ENCODE measurements around the gene ALPK3. TPM values are rescaled to one million over a fixed set of nuclear protein-coding genes. Genes with fewer than 3 reads are reported as not detected.
A peak's percentile ranks its signal among the peaks of the same experiment; 100 is the strongest.

ALPK3 gene
- polyA plus RNA-seq, 4 donors, result 0.22 to 8.0 (median 0.93) TPM

DNA sequence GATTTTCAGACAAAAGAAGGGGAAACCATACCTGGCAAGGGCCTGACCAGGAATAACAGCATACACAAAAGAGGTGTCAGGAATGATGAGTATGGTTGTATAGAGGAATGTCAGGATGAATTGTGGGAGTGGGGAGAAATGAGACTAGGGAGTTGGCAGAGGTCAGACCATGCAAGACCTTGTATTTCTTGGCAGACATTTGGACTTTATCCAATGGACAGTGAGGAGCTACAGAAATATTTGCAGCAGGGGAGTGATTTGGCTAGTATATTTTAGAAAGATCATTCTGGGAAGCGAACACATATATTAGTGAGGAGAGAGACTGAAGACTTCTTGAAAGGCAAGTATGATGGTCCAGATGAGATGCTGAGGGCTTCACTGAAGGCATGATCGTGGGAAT, 25.4 kb upstream of the ALPK3 start:
- H3K27ac ChIP-seq (ENCODE audit: low read depth in 1 of 3, low read length in 2 of 3), result no peak overlapping the region
- no peak for DNase-seq
- 94 to 100% (median 96%) methylated on average over 2 of the region's 2 CpGs for WGBS, 3 donors
- H3K4me3 ChIP-seq (ENCODE audit: low read depth in 1 of 3, low read length in 3 of 3), result no peak overlapping the region
- no peaks in the 10 kb centered on the region for H3K9me3 ChIP-seq (ENCODE audit: control insufficient read depth in 2 of 2, insufficient read depth in 1 of 2, low read depth in 1 of 2, low read length in 1 of 2)
- FAIRE-seq, result no peak
- peaks cover 5 to 41% (median 10%) of the 10 kb centered on the region in 3 donors for H3K36me3 ChIP-seq (ENCODE audit: control insufficient read depth in 3 of 3, insufficient read depth in 2 of 3, low read depth in 1 of 3, low read length in 3 of 3)
- H3K4me1 ChIP-seq (ENCODE audit: control insufficient read depth in 3 of 3, insufficient read depth in 2 of 3, low read depth in 1 of 3, low read length in 2 of 3), result no peaks in the 10 kb centered on the region
- H3K27me3 ChIP-seq (ENCODE audit: control insufficient read depth in 3 of 3, insufficient read depth in 3 of 3, low read length in 3 of 3), result no peaks in the 10 kb centered on the region

- DNase-seq, result no peak
- no peaks in the 10 kb centered on the region for H3K27me3 ChIP-seq (ENCODE audit: control insufficient read depth in 3 of 3, insufficient read depth in 3 of 3, low read length in 3 of 3)
- H3K27ac ChIP-seq (ENCODE audit: low read depth in 1 of 3, low read length in 2 of 3), result no peak overlapping the region
- H3K9me3 ChIP-seq (ENCODE audit: control insufficient read depth in 2 of 2, insufficient read depth in 1 of 2, low read depth in 1 of 2, low read length in 1 of 2), result no peaks in the 10 kb centered on the region
- H3K4me1 ChIP-seq (ENCODE audit: control insufficient read depth in 3 of 3, insufficient read depth in 2 of 3, low read depth in 1 of 3, low read length in 2 of 3), result no peaks in the 10 kb centered on the region
- H3K4me3 ChIP-seq (ENCODE audit: low read depth in 1 of 3, low read length in 3 of 3), result no peak overlapping the region
- peaks cover 5 to 52% (median 20%) of the 10 kb centered on the region in 3 donors for H3K36me3 ChIP-seq (ENCODE audit: control insufficient read depth in 3 of 3, insufficient read depth in 2 of 3, low read depth in 1 of 3, low read length in 3 of 3)
- no peak for FAIRE-seq
- 95 to 98% (median 96%) methylated on average over 7 of the region's 7 CpGs for WGBS, 3 donors
Observed at GRCh38 chr15:84793431-84794161, 23.6 kb upstream of the ALPK3 start.

GRCh38 chr15:84794162-84794547, 23.0 kb upstream of the ALPK3 start:
- FAIRE-seq, result no peak
- 91 to 95% (median 94%) methylated on average over 4 of the region's 4 CpGs for WGBS, 3 donors
- DNase-seq, result no peak
- H3K9me3 ChIP-seq (ENCODE audit: control insufficient read depth in 2 of 2, insufficient read depth in 1 of 2, low read depth in 1 of 2, low read length in 1 of 2), result no peaks in the 10 kb centered on the region
- H3K4me1 ChIP-seq (ENCODE audit: control insufficient read depth in 3 of 3, insufficient read depth in 2 of 3, low read depth in 1 of 3, low read length in 2 of 3), result no peaks in the 10 kb centered on the region
- peaks cover 5 to 53% (median 25%) of the 10 kb centered on the region in 3 donors for H3K36me3 ChIP-seq (ENCODE audit: control insufficient read depth in 3 of 3, insufficient read depth in 2 of 3, low read depth in 1 of 3, low read length in 3 of 3)
- H3K27me3 ChIP-seq (ENCODE audit: control insufficient read depth in 3 of 3, insufficient read depth in 3 of 3, low read length in 3 of 3), result no peaks in the 10 kb centered on the region
- H3K27ac ChIP-seq (ENCODE audit: low read depth in 1 of 3, low read length in 2 of 3), result no peak overlapping the region
- H3K4me3 ChIP-seq (ENCODE audit: low read depth in 1 of 3, low read length in 3 of 3), result no peak overlapping the region

GRCh38 chr15:84795186-84795585, 22.0 kb upstream of the ALPK3 start:
- Histone ChIP-seq H3K4me1 (ENCODE audit: control insufficient read depth in 3 of 3, insufficient read depth in 2 of 3, low read depth in 1 of 3, low read length in 2 of 3) (no peaks in the 10 kb centered on the region), H3K27ac (ENCODE audit: low read depth in 1 of 3, low read length in 2 of 3) (no peak overlapping the region), H3K4me3 (ENCODE audit: low read depth in 1 of 3, low read length in 3 of 3) (no peak overlapping the region), H3K27me3 (ENCODE audit: control insufficient read depth in 3 of 3, insufficient read depth in 3 of 3, low read length in 3 of 3) (no peaks in the 10 kb centered on the region), H3K36me3 (ENCODE audit: control insufficient read depth in 3 of 3, insufficient read depth in 2 of 3, low read depth in 1 of 3, low read length in 3 of 3) (peaks cover 7 to 59% (median 30%) of the 10 kb centered on the region in 3 donors), H3K9me3 (ENCODE audit: control insufficient read depth in 2 of 2, insufficient read depth in 1 of 2, low read depth in 1 of 2, low read length in 1 of 2) (no peaks in the 10 kb centered on the region)
- FAIRE-seq (no peak), DNase-seq (no peak)
- 89 to 94% (median 94%) methylated on average over 3 of the region's 3 CpGs for WGBS, 3 donors

DNA sequence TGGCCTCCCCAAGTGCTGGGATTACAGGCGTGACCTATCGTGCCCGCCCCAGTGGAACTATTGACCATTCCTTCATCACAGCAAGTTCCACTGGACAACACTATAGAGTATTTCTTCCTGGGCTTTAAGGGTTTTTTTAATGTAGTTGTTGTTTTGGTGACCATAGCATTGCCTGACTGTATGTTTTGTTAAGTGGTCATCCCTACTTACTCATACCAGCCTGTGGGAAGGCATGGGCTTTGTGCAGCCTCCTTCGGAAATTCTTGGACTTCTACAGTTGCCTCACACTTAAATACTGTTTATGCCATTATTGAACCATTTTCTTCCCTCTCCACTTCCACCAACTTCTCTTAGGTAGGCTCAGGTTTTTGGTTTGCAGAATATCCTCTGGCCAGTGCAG, 19.9 kb upstream of the ALPK3 start:
- WGBS, 3 donors, result 95 to 99% (median 96%) methylated on average over 4 of the region's 4 CpGs
- Histone ChIP-seq H3K4me3 (ENCODE audit: low read depth in 1 of 3, low read length in 3 of 3) (no peak overlapping the region), H3K27ac (ENCODE audit: low read depth in 1 of 3, low read length in 2 of 3) (no peak overlapping the region), H3K9me3 (ENCODE audit: control insufficient read depth in 2 of 2, insufficient read depth in 1 of 2, low read depth in 1 of 2, low read length in 1 of 2) (no peaks in the 10 kb centered on the region), H3K36me3 (ENCODE audit: control insufficient read depth in 3 of 3, insufficient read depth in 2 of 3, low read depth in 1 of 3, low read length in 3 of 3) (peaks cover 7 to 68% (median 27%) of the 10 kb centered on the region in 3 donors), H3K27me3 (ENCODE audit: control insufficient read depth in 3 of 3, insufficient read depth in 3 of 3, low read length in 3 of 3) (no peaks in the 10 kb centered on the region), H3K4me1 (ENCODE audit: control insufficient read depth in 3 of 3, insufficient read depth in 2 of 3, low read depth in 1 of 3, low read length in 2 of 3) (no peaks in the 10 kb centered on the region)
- DNase-seq (no peak), FAIRE-seq (no peak)

- no peak for FAIRE-seq
- Histone ChIP-seq H3K4me1 (ENCODE audit: control insufficient read depth in 3 of 3, insufficient read depth in 2 of 3, low read depth in 1 of 3, low read length in 2 of 3) (no peaks in the 10 kb centered on the region), H3K27me3 (ENCODE audit: control insufficient read depth in 3 of 3, insufficient read depth in 3 of 3, low read length in 3 of 3) (no peaks in the 10 kb centered on the region), H3K4me3 (ENCODE audit: low read depth in 1 of 3, low read length in 3 of 3) (no peak overlapping the region), H3K36me3 (ENCODE audit: control insufficient read depth in 3 of 3, insufficient read depth in 2 of 3, low read depth in 1 of 3, low read length in 3 of 3) (peaks cover 11 to 70% (median 27%) of the 10 kb centered on the region in 3 donors), H3K27ac (ENCODE audit: low read depth in 1 of 3, low read length in 2 of 3) (no peak overlapping the region), H3K9me3 (ENCODE audit: control insufficient read depth in 2 of 2, insufficient read depth in 1 of 2, low read depth in 1 of 2, low read length in 1 of 2) (no peaks in the 10 kb centered on the region)
- DNase-seq, result no peak
- 86 to 93% (median 89%) methylated on average over 3 of the region's 3 CpGs for WGBS, 3 donors
Observed at GRCh38 chr15:84797801-84798200, 19.4 kb upstream of the ALPK3 start.

GRCh38 chr15:84798436-84798946, 18.7 kb upstream of the ALPK3 start:
- Histone ChIP-seq H3K9me3 (ENCODE audit: control insufficient read depth in 2 of 2, insufficient read depth in 1 of 2, low read depth in 1 of 2, low read length in 1 of 2) (no peaks in the 10 kb centered on the region), H3K27ac (ENCODE audit: low read depth in 1 of 3, low read length in 2 of 3) (no peak overlapping the region), H3K27me3 (ENCODE audit: control insufficient read depth in 3 of 3, insufficient read depth in 3 of 3, low read length in 3 of 3) (no peaks in the 10 kb centered on the region), H3K4me3 (ENCODE audit: low read depth in 1 of 3, low read length in 3 of 3) (no peak overlapping the region), H3K4me1 (ENCODE audit: control insufficient read depth in 3 of 3, insufficient read depth in 2 of 3, low read depth in 1 of 3, low read length in 2 of 3) (no peaks in the 10 kb centered on the region), H3K36me3 (ENCODE audit: control insufficient read depth in 3 of 3, insufficient read depth in 2 of 3, low read depth in 1 of 3, low read length in 3 of 3) (peaks cover 11 to 71% (median 27%) of the 10 kb centered on the region in 3 donors)
- no peak for FAIRE-seq
- WGBS, 3 donors, result 96 to 99% (median 97%) methylated on average over 21 of the region's 21 CpGs
- no peak for DNase-seq

DNA sequence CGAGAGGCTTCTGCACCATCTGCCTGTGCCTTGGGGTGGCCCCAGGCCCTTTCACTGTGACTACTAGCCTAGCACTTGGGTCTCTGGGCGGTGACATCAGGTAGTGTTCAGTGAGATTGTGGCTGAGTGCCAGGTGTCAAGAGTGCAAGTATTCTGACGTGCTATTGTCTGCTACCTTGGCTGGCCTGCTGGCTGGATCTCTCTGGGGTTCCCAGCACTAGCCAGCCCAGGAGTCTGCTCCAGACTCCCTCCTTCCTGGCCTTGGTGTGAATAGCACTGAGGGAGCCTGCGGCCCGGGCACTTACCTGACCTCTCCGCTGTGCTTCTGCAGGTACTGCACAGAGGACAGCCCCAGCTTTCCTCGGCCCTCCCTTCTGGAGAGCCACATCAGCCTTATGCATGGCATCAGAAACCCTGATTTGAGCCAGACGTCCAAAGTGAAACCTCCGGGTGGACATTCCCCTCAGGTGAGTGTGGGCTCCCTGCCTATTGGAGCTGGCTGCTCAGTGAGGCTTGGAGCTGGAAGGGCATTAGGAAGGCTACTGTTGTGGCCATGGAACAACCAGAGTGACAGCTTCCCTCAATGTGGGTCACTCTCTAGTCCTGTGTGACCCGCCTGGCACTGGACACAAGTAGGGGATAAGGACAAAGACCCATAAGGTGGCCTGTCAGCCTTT, 17.5 kb upstream of the ALPK3 start:
- no peak overlapping the region for H3K27ac ChIP-seq (ENCODE audit: low read depth in 1 of 3, low read length in 2 of 3)
- no peak for FAIRE-seq
- H3K4me3 ChIP-seq (ENCODE audit: low read depth in 1 of 3, low read length in 3 of 3), result no peak overlapping the region
- no peaks in the 10 kb centered on the region for H3K27me3 ChIP-seq (ENCODE audit: control insufficient read depth in 3 of 3, insufficient read depth in 3 of 3, low read length in 3 of 3)
- H3K4me1 ChIP-seq (ENCODE audit: control insufficient read depth in 3 of 3, insufficient read depth in 2 of 3, low read depth in 1 of 3, low read length in 2 of 3), result no peaks in the 10 kb centered on the region
- 70 to 85% (median 72%) methylated on average over 10 of the region's 10 CpGs for WGBS, 3 donors
- no peaks in the 10 kb centered on the region for H3K9me3 ChIP-seq (ENCODE audit: control insufficient read depth in 2 of 2, insufficient read depth in 1 of 2, low read depth in 1 of 2, low read length in 1 of 2)
- H3K36me3 ChIP-seq (ENCODE audit: control insufficient read depth in 3 of 3, insufficient read depth in 2 of 3, low read depth in 1 of 3, low read length in 3 of 3), result peaks cover 9 to 75% (median 27%) of the 10 kb centered on the region in 3 donors
- DNase-seq, result peak in 1 of 2 donors; percentile 46

Measured in small intestine (tissue), 7 donors.